Amniotic stem cell (primary cell): ENCODE data around the gene KRT27.
"Not testable (repeated sequence)": the region's sequence is repeated elsewhere in the genome, so short reads cannot be mapped to it uniquely, and the experiment has no call there.

Experiments
- DNase-seq: peaks from one replicate; lab custom pipeline; 2025; lab: John Stamatoyannopoulos, UW

KRT27 gene, protein sequence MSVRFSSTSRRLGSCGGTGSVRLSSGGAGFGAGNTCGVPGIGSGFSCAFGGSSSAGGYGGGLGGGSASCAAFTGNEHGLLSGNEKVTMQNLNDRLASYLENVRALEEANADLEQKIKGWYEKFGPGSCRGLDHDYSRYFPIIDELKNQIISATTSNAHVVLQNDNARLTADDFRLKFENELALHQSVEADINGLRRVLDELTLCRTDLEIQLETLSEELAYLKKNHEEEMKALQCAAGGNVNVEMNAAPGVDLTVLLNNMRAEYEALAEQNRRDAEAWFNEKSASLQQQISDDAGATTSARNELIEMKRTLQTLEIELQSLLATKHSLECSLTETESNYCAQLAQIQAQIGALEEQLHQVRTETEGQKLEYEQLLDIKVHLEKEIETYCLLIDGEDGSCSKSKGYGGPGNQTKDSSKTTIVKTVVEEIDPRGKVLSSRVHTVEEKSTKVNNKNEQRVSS

DNA sequence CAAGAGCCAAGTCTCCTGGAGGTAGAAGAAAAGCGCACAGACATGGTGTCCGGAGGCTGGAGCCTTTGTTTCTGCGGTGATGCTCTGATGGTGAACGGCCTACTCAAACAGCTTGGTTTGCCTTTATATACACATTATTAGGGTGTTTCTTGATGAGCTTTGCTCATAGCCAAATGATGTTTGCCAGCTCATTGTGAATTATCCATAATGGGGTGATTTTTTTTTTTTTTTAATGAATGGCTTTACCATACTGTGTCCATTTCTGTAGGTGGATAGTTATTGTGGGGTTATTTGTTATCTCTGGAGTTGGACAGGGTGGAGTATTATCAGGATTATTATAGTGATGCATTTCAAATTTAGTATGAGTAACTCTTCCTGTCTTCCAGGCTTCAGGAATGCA, at the start of gene KRT27:
Gene KRT27 (minus strand): TSS at position 101 of the 400 bp plus-strand sequence. CDS start 57 bp downstream, at position 44.
- no peak for DNase-seq

DNA sequence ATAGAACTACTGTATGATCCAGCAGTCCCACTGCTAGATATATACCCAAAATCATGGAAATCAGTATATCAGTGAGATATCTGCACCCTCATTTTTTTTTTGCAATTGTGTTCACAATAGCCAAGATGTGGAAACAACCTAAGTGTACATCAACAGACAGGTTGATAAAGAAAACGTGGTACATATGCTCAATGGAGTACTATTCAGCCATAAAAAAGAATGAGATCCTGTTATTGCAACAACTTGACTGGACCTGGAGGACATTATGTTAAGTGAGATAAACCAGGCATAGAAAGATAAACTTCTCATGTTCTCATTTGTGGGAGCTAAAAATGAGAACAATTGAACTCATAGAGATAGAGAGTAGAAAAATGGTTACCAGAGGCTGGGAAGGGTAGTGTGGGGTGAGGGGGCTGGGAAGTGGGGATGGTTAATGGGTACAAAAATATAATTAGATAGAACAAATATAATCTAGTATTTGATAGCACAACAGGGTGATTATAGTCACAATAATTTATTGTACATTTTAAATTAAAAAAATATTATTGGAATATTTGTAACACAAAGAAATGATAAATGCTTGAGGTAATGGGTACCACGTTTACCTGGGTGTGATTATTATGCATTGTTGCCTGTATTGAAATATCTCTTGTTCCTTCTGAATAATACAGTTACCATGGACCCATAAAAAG, 47.9 kb upstream of the KRT27 start:
- DNase-seq, result no peak

DNA sequence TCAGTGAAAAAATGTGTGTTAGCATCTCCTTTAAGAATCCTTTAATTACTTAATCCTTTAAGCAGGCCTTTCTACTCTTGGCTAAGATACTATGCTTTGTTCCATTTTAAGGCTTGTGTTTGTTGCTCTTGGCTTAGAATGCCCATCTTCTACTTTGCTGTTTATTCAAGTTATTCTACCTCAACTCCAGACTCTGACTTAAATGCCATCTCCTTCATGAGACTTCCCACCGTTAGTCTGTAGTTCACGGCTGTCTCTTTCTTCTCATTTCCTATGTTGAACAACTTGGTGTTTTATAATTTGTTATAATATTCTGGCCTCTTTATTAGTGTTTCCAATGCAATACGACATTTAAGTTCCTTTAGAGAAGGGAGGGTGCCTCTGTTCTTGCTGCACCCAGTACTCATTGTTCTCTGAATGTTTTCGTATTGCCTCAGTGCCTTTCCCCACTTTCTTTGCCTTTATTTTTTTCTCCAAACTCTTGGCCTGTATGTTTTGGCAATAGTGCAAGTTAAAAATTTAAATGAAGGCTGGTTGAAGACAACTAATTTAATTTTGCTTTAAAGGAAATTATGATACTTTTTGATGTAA, 46.2 kb upstream of the KRT27 start:
- no peak for DNase-seq

DNA sequence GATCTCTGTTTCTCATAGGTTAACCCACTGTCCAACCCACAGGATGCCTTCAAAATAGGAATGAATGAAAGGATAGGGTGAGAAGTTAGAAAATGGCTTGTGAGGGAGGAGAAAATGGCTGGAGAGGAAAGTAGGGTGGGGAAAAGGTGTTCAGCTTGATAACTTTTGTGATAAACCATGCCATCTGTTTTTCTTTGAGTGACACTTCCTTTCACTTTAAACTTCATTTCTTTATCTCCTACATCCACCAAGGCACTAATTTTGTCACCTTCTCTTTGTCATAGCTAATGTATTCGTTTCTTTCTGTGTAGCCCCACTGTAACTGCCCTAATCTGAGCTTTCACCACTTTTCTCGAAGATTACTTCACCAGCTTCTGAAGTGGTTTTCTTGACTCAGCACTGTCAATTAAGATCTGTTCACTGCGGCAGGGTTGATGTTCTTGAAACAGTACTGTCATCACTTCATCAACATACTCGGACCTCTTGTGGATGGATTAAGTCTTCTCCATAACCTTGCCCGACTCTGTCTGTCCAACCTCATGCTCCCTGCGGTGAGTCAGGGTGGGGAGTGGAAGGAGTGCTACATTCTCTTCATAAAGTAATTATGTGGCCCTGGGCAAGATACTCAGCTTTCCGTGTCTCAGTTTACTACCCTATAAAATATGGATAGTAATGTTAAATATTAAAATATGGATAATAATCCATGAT, 45.5 kb upstream of the KRT27 start:
- DNase-seq, result no peak

DNA sequence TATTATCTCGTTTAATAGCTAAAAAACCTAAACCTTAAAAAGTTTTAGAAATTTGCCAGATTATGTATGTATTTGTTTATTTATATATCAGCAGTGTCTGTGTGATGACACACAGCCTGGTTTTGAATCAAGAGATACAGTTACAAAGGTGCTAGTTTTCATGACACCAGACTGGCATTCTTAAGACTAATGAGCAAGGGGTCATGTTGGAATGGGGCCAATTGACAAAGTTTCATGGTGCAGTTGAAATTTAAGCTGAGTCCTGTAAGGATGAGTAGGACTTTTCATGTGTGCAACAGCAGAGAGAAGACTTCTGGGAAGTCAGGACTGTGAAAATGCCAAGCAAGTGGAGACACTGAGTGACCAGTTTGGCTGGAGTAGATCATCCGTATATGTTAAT, 43.2 kb upstream of the KRT27 start:
- no peak for DNase-seq

DNA sequence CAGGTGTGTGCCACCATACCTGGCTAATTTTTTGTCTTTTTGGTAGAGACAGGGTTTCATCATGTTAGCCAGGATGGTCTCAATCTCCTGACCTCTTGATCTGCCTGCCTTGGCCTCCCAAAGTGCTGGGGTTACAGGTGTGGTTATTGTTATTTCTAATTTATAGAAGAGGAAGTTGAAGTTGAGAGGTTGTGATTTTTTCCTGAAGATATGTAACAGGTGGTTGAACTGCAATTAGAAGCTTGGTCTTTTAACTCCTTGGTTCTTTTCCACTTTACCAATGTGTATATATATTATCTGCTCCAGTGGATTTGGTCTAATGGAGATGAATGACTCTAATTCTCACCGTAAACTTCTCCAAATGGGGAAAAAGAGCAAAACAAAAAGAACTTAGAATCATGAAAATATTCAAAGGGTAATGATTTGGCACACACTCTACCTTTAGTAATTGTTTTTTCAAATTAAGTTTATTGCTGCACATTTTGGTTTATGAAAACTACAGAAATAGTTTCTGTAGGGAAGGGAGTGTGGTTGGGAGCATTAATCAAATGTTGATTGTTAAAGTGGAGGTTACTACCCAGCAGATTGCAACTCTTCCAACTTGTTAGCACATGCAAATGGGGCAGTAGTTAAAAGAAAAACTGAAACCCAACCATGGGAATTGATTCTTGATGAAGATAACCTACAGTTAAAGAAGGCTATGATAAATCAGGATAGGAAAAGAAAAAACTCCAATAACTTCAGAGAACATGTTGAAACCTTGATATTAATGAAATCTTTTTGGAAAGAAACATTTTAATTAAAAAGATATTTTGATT, 41.9 kb upstream of the KRT27 start:
- DNase-seq, result no peak

DNA sequence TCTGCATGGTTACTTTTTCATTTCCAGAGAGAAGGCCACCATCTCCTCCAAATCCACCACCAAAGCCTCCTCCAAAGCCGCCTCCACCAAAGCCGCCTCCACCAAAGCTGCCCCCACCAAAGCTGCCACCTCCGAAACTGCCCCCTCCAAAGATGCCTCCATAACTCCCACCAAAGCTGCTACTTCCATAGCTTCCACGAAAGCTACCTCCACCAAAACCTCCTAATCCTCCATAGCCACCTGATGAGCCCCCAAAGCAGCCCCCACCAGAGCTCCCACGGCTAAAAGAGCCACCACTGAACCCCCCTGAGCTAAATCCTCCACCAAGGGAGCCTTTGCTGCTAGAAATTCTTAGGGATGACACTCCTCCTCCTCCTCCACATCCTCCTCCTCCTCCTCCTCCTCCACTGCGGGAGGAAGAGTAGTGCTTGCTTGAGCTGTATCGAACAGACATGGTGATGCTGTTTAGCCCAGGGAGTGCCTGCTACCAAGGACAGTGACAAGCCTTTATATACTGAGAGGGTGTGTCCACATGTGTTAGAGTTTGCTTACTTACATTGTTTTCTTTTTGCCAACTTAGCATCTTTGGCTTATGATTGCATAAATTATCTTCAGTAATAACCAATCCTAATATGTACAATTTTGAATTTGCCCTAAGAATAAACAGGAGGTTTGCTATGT, 39.9 kb upstream of the KRT27 start, which contains the start of gene KRT10:
Gene KRT10 (minus strand): TSS at position 483 of the 681 bp plus-strand sequence. CDS start 29 bp downstream, at position 454.
- no peak for DNase-seq

DNA sequence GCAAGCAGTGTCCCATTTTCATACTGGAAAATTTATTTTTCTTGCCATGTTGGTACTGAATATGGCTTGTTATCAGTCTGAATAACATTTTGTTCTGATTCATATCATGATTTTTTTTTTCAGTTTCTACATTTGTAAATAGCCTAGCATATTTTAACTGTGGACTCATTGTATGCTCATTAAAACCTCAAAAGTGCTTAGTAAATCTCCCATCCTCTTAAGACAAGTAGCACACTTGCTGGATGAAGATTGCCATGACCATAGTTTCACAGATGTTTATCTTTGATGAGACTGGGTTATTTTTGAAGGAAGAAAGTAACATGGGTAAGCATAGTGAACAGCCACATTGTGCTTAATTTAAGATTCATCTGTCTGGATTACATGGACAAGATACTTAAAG, 39.2 kb upstream of the KRT27 start:
- no peak for DNase-seq

DNA sequence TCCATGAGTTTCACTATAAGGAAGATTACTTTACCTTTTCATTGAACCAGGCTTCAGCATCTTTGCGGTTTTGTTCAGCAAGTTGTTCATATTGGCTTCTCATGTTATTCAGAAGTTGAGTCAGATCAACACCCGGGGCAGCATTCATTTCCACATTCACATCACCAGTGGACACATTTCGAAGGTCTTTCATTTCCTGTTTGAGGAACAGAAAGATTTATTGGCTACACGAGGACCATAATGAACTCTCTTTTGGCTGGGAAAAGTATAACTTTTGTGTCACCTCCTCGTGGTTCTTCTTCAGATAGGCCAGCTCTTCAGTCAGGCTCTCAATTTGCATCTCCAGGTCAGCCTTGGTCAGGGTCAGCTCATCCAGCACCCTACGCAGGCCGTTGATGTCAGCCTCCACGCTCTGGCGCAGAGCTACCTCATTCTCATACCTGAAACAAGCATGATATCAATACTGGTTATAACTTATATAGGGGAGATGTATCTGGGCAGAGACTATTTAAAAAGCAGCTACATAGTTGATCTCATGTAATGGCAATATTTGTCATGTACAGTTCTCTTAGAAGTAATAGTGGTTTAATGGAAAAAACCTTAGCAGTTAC, 38.0 kb upstream of the KRT27 start:
- no peak for DNase-seq

DNA sequence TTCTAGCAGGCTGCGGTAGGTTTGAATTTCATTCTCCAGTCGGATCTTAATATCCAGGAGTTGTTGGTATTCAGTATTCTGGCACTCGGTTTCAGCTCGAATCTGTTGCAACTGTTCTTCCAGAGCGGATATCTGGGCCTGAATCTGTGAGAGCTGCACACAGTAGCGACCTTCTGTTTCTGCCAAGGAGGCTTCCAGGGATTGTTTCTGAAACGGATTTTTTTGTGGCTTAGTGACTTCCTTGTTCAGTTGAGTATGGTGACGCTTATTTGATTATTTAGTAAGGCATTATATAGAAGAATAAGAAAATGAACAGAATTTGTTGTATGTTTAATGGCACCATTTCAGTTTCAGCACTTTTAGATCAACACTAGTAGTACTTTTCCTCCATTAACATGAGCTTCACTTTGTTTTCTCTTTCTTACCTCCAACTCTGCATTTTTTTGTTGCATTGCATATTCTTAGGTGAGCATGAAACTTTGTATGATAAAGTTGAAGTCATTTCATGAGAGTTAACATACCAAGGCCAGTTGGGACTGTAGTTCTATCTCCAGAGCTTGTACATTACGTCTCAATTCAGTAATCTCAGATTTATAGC, 37.3 kb upstream of the KRT27 start:
- no peak for DNase-seq

DNA sequence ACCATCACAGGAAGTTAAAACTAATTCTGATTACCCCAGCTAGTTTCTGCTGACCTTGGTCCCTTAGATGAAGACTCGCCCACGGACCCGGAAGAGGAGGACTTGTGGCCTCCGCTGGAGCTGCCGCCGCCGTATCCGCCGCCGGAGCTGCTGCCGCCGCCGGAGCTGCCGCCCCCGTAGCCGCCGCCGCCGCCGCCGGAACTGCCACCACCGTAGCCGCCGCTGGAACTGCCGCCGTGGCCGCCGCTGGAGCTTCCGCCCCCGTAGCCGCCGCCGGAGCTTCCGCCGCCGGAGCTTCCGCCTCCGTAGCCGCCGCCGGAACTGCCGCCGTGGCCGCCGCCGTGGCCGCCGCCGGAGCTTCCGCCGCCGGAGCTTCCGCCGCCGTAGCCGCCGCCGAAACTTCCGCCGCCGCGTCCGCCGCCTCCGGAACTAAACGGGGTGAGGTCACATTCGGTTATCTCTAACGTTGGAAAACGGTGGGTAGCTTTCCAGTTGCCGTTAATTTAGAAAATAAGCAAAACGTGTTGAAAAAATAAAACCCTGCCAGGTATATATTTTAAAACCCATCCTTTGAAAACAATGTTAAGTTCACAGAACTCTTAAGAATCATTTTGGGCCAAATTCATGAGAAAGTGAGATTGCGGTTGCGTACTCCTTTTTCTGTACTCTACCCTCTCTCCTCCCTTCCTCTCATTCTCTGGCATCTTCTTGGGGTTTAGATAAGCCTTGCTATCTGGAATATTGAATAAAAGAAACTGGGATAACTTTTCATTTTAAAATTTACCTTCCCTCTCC, 36.6 kb upstream of the KRT27 start:
- peak; percentile 43 for DNase-seq

DNA sequence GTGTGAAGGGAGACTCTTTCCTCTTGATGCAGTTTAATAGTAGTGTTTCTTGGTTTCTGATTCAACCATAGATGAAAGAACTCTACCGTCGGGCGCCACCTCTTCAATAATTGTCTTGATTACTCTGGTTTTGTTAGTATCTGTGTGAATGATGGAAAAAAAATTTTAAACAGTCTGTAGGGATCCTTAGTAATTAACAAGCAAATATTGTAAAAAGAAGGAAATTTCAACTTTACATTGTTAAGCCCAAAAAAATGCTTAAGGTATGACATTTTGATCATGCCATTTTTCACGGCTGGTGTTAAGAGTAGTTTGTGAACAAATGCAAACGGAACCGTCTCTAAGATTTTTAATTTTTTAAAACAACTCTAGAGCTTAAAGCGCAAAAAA, 36.0 kb upstream of the KRT27 start:
- no peak for DNase-seq

DNA sequence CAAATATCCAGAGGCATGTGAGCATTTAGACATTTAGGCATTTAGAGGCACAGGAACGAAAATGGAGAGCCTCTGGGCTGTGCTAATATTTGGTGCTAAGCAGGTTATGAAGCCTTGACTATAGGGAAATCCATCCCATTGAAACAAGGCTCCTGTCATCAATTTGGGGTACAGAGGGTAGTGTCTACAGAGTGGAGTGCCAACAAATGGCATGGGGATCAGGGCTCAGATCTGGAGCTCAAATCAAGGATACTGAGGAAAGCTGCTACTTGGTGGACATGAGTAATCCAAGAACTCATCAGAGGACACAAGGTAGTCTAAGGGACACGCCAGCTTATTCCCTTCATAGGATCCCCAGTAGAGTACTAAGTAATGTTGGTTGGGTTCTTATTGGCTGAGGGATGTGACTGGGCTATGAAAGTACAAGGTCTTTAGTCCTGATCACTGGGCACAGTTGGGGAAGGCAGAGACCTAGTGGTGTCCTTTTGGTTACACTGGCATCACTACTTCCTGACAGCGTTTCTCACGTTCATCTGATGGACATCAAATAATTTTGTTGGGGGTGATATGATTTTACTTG, 34.8 kb upstream of the KRT27 start:
- DNase-seq, result no peak

DNA sequence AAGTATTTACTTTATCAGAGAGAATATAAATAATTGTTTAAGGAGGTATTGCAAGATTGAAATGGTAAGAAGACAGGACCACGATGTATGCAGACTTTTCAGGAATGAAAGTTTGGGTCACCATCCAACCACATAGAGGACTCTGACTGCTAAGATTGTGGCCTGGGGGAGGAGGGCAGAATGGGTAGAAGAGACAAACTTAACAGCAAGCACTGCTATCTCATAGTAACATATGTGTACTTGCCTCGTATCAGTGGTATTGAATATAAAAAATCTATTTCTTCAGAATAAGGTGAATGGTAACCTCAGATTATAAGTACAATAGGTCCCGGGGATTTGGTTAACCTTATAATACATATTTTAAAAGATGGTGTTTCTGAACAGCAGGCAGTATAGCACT, 34.2 kb upstream of the KRT27 start:
- no peak for DNase-seq

DNA sequence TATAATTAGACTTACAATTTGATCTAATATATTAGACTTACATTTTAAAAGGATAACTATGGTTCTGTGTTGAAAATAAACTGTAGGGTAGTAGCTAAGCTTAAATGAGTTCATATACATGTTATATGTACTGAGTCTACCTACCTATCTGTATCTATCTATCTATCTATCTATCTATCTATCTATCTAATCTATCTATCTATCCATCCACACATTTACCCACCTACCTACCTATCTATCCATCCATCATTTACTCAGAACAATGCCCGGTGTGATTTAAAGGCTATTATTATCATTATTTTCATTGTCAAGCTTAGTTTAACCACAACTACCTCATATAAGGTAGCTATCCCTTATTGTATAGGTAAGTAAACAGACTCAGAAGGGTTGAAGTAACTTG, 33.0 kb upstream of the KRT27 start:
- DNase-seq, result no peak

DNA sequence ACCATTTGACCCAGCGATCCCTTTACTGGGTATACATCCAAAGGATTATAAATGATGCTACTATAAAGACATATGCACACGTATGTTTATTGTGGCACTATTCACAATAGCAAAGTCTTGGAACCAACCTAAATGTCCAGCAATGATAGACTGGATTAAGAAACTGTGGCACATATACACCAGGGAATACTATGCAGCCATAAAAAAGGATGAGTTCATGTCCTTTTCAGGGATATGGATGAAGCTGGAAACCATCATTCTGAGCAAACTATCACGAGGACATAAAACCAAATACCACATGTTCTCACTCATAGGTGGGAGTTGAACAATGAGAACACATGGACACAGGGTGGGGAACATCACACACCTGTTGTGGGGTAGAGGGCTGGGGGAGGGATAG, 32.3 kb upstream of the KRT27 start:
- not testable (repeated sequence) for DNase-seq

DNA sequence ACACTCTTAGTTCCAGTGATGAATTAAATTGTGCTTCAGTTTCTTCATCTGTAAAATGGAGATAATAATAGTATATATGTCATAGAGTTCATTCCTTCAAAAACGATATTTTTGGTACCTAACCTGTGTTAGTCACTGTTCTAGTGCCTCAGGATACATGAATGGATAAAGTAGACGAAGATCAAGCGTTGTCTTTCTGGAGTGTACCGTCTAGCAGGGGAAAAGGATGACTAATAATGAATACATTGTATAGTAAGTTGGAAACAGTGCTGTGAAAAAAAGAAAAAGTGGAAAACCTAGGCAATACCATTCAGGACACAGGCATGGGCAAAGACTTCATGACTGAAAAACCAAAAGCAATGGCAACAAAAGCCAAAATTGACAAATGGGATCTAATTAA, 31.5 kb upstream of the KRT27 start:
- peak; percentile 5 for DNase-seq

DNA sequence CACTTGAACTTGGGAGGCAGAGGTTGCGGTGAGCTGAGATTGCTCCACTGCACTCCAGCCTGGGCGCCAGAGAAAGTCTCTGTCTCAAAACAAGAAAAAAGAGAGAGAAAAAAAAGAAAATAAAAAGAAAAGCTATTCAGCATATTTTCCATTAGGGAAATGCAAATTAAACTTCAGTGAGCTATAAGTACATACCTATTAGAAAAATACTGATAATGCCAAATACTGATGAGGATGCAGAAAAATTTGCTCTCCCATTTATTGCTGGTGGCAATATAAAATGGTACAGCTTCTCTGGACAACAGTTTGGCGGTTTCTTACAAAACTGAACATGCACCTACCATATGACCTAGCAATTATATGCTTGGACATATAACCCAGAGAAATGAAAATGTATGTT, 30.3 kb upstream of the KRT27 start:
- DNase-seq, result no peak

DNA sequence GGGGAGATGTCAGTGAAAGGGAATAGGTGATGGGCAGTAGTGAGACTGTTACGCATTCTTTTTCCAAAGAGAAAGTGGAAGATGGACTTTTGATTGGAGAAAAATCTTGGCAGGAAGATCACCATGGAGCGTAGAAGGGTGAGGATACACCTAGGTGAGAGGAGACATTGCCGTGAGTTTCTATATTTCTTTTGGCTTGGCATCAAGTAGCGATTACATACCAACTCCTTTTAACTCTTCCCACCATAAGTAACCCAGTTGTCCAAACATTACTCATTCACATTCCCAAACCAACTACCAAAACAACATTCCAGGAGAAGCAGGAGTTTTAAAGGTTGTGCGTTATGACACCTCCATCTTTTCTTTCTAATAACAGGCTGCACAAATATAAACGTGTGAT, 28.1 kb upstream of the KRT27 start:
- no peak for DNase-seq
